NCI-H1436 treated with DMSO at 0.1 percent for 48 hours (cell line): ENCODE results near the gene IGF1R.
"Not testable (repeated sequence)": the region's sequence is repeated elsewhere in the genome, so short reads cannot be mapped to it uniquely, and the experiment has no call there.

Experiments used
- DNase-seq: peaks from one replicate; lab custom pipeline; 2025; lab: John Stamatoyannopoulos, UW

Gene IGF1R

GRCh38 chr15:98647774-98648653 lies at the start of gene IGF1R:
TSS of gene IGF1R (plus strand) at chr15:98648539. CDS start at chr15:98649582, 1,043 bp downstream.
- DNase-seq = no peak

- no peak for DNase-seq
Measured at GRCh38 chr15:98599909-98600691, 48.2 kb upstream of the IGF1R start.

- DNase-seq = no peak
Measured at GRCh38 chr15:98604983-98605382, 43.4 kb upstream of the IGF1R start.

GRCh38 chr15:98609144-98609852 lies 39.0 kb upstream of the IGF1R start:
- no peak for DNase-seq

- DNase-seq = no peak
Measured at GRCh38 chr15:98610991-98611390, 37.3 kb upstream of the IGF1R start.

- no peak for DNase-seq
Measured at GRCh38 chr15:98611808-98612207, 36.5 kb upstream of the IGF1R start.

- no peak for DNase-seq
Measured at GRCh38 chr15:98612490-98613110, 35.7 kb upstream of the IGF1R start.

- DNase-seq = no peak
Measured at GRCh38 chr15:98614681-98615080, 33.7 kb upstream of the IGF1R start.

- DNase-seq = no peak
Measured at GRCh38 chr15:98616397-98616796, 31.9 kb upstream of the IGF1R start.

- DNase-seq = no peak
Measured at GRCh38 chr15:98617328-98617980, 30.9 kb upstream of the IGF1R start.

GRCh38 chr15:98618576-98618975 lies 29.8 kb upstream of the IGF1R start:
- not testable (repeated sequence) for DNase-seq

GRCh38 chr15:98620020-98620419 lies 28.3 kb upstream of the IGF1R start:
- DNase-seq = no peak

GRCh38 chr15:98621021-98621420 lies 27.3 kb upstream of the IGF1R start:
- DNase-seq = no peak

- no peak for DNase-seq
Measured at GRCh38 chr15:98625614-98626013, 22.7 kb upstream of the IGF1R start.

GRCh38 chr15:98626153-98626552 lies 22.2 kb upstream of the IGF1R start:
- DNase-seq = no peak

GRCh38 chr15:98628216-98628615 lies 20.1 kb upstream of the IGF1R start:
- no peak for DNase-seq

GRCh38 chr15:98635848-98636247 lies 12.5 kb upstream of the IGF1R start:
- DNase-seq = no peak

GRCh38 chr15:98643115-98643514 lies 5.2 kb upstream of the IGF1R start:
- no peak for DNase-seq

GRCh38 chr15:98646546-98647025 lies 1.8 kb upstream of the IGF1R start:
- DNase-seq = no peak

GRCh38 chr15:98647026-98647773 lies 1.1 kb upstream of the IGF1R start:
- no peak for DNase-seq
